SK-N-SH treated with all-trans-retinoic acid at 6 μM for 48 hours (cell line): Measurements from ENCODE around the gene ELAC1.

Source experiments
- ATAC-seq: fragments of 200-7000 bp; cut with Tn5 transposase; 3 replicates; pipeline ENCODE4 v1.9.1; 2020; ENCODE audit warnings: mild to moderate bottlenecking, moderate library complexity
- ARNTL ChIP-seq: fragments of 450-650 bp; formaldehyde crosslinking; IDR thresholded peaks from 2 replicates; pipeline ENCODE4 v1.5.0; 2020; ENCODE audit warnings: low read depth, mild to moderate bottlenecking, moderate library complexity, borderline replicate concordance
- CSDC2 ChIP-seq: fragments of 250-450 bp; sonication (Bioruptor Pico); IDR thresholded peaks from 2 replicates; pipeline ENCODE4 v1.5.0; 2020; ENCODE audit warnings: mild to moderate bottlenecking, moderate library complexity
- GLIS3 ChIP-seq: fragments of 250-450 bp; sonication (Bioruptor Pico); IDR thresholded peaks from 2 replicates; pipeline ENCODE4 v1.5.0; 2020; ENCODE audit warnings: mild to moderate bottlenecking, moderate library complexity
- OSR1 ChIP-seq: fragments of 250-450 bp; sonication (Bioruptor Pico); IDR thresholded peaks from 2 replicates; pipeline ENCODE4 v1.8.0; 2022; ENCODE audit warnings: moderate library complexity, mild to moderate bottlenecking, inconsistent platforms
- PATZ1 ChIP-seq: fragments of 250-450 bp; sonication (Bioruptor Pico); IDR thresholded peaks from 2 replicates; pipeline ENCODE4 v1.8.0; 2020; ENCODE audit warnings: mild to moderate bottlenecking, moderate library complexity, borderline replicate concordance
- POU6F1 ChIP-seq: fragments of 250-450 bp; sonication (Bioruptor Pico); IDR thresholded peaks from 2 replicates; pipeline ENCODE4 v1.8.0; 2021; ENCODE audit warnings: low read depth, mild to moderate bottlenecking, moderate library complexity, borderline replicate concordance
- PPARA ChIP-seq: fragments of 250-450 bp; sonication (Bioruptor Pico); IDR thresholded peaks from 2 replicates; pipeline ENCODE4 v1.5.0; 2020; ENCODE audit warnings: mild to moderate bottlenecking, borderline replicate concordance
- RARB ChIP-seq: fragments of 250-450 bp; sonication (Bioruptor Pico); IDR thresholded peaks from 2 replicates; pipeline ENCODE4 v1.8.0; 2021; ENCODE audit warnings: mild to moderate bottlenecking, moderate library complexity
- SNAI2 ChIP-seq: fragments of 250-450 bp; sonication (Bioruptor Pico); IDR thresholded peaks from 2 replicates; pipeline ENCODE4 v1.5.0; 2020; ENCODE audit warnings: mild to moderate bottlenecking, moderate library complexity
- TCF4 ChIP-seq: fragments of 250-450 bp; sonication (Bioruptor Pico); IDR thresholded peaks from 2 replicates; pipeline ENCODE4 v1.8.0; 2021; ENCODE audit warnings: mild to moderate bottlenecking, moderate library complexity, borderline replicate concordance
- TOX ChIP-seq: fragments of 250-450 bp; sonication (Bioruptor Pico); IDR thresholded peaks from 2 replicates; pipeline ENCODE4 v1.8.0; 2021; ENCODE audit warnings: mild to moderate bottlenecking, moderate library complexity, borderline replicate concordance
- TSHZ2 ChIP-seq: fragments of 250-450 bp; sonication (Bioruptor Pico); IDR thresholded peaks from 2 replicates; pipeline ENCODE4 v1.5.0; 2020; ENCODE audit warnings: mild to moderate bottlenecking, moderate library complexity
- ZC3H10 ChIP-seq: fragments of 250-450 bp; sonication (Bioruptor Pico); IDR thresholded peaks from 2 replicates; pipeline ENCODE4 v1.5.1; 2021; ENCODE audit warnings: mild to moderate bottlenecking, moderate library complexity
- ZFP3 ChIP-seq: fragments of 250-450 bp; sonication (Bioruptor Pico); IDR thresholded peaks from 2 replicates; pipeline ENCODE4 v1.5.0; 2020; ENCODE audit warnings: mild to moderate bottlenecking, moderate library complexity
- ZFP30 ChIP-seq: fragments of 450-650 bp; formaldehyde crosslinking; IDR thresholded peaks from 2 replicates; pipeline ENCODE4 v1.5.0; 2022; ENCODE audit warnings: mild to moderate bottlenecking, moderate library complexity
- ZNF565 ChIP-seq: fragments of 450-650 bp; formaldehyde crosslinking; conservative IDR thresholded peaks from 2 replicates; pipeline ENCODE4 v1.5.0; 2020; ENCODE audit warnings: low read depth, mild to moderate bottlenecking, moderate library complexity
- ZNF70 ChIP-seq: fragments of 450-650 bp; formaldehyde crosslinking; IDR thresholded peaks from 2 replicates; pipeline ENCODE4 v1.5.0; 2020; ENCODE audit warnings: mild to moderate bottlenecking, moderate library complexity
- TF ChIP-seq, protein P1 (sequence below): fragments of 250-450 bp; sonication (Bioruptor Pico); IDR thresholded peaks from 2 replicates; pipeline ENCODE4 v1.5.1; 2020; ENCODE audit warnings: low read depth, mild to moderate bottlenecking, moderate library complexity
- TF ChIP-seq, protein P2 (sequence below): fragments of 250-450 bp; sonication (Bioruptor Pico); IDR thresholded peaks from 2 replicates; pipeline ENCODE4 v1.5.1; 2021; ENCODE audit warnings: mild to moderate bottlenecking, moderate library complexity

ELAC1 gene

DNA sequence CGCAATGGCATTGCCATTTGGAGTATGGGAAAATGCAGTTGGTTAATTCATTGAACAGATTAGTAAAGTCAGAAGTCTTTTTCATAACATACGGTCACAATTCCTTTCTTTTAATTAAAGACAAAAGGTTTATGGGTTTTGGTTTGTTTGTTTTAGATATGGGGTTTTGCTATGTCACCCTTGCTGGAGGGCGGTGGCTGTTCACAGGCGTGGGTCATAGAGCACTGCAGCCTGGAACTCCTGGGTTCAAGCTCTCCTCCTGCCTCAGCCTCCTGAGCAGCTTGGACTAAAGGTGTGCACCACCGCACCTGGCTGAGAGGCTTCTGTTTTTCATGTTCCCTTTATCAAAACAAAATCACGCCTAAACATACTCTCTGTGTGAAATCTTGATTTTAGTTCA lies 18.7 kb upstream of the ELAC1 start (continued):
- TF ChIP-seq POU6F1 (CRISPR knock-in tag) (no peak), PATZ1 (CRISPR knock-in tag) (no peak), OSR1 (CRISPR knock-in tag) (no peak), RARB (CRISPR knock-in tag) (no peak), ZNF565 (no peak), TOX (no peak), ZFP3 (CRISPR knock-in tag) (no peak), ZFP30 (no peak), ARNTL (CRISPR knock-in tag) (no peak)
- TF ChIP-seq, protein P1, sequence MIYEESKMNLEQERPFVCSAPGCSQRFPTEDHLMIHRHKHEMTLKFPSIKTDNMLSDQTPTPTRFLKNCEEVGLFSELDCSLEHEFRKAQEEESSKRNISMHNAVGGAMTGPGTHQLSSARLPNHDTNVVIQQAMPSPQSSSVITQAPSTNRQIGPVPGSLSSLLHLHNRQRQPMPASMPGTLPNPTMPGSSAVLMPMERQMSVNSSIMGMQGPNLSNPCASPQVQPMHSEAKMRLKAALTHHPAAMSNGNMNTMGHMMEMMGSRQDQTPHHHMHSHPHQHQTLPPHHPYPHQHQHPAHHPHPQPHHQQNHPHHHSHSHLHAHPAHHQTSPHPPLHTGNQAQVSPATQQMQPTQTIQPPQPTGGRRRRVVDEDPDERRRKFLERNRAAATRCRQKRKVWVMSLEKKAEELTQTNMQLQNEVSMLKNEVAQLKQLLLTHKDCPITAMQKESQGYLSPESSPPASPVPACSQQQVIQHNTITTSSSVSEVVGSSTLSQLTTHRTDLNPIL (CRISPR knock-in tag), result no peak
- TF ChIP-seq, all 23 proteins: peak for 0

DNA sequence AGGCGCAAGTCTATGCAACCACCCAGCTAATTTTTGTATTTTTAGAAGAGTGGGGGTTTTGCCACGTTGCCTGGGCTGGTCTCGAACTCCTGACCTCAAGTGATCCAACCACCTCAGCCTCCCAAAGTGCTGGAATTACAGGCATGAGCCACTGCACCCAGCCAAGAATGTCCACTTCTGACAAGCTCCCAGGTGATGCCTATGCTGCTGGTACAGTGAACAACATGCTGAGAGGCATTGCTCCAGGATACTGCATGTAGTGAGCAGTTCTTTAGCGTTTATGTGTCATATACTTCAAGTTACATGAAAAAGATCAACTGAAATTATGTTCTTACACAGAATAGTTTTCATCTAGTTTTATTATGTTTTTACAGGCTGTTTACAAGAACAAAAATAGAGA lies 17.2 kb upstream of the ELAC1 start:
- TF ChIP-seq ZC3H10 (CRISPR knock-in tag), result no peak
- no peak for TF ChIP-seq ZFP3 (CRISPR knock-in tag)
- TF ChIP-seq POU6F1 (CRISPR knock-in tag), result no peak
- no peak for TF ChIP-seq TCF4
- TF ChIP-seq TSHZ2 (CRISPR knock-in tag), result no peak
- no peak for TF ChIP-seq PPARA
- TF ChIP-seq, protein P1 (CRISPR knock-in tag), result no peak
- TF ChIP-seq SNAI2, result no peak
- TF ChIP-seq PATZ1 (CRISPR knock-in tag), result no peak
- no peak for TF ChIP-seq CSDC2 (CRISPR knock-in tag)

GRCh38 chr18:50953822-50954221 lies 14.0 kb upstream of the ELAC1 start:
- ATAC-seq, result no peak
- TF ChIP-seq CSDC2 (CRISPR knock-in tag), result no peak
- no peak for TF ChIP-seq OSR1 (CRISPR knock-in tag)
- no peak for TF ChIP-seq ZFP30
- TF ChIP-seq TSHZ2 (CRISPR knock-in tag), result no peak
- TF ChIP-seq SNAI2, result no peak
- no peak for TF ChIP-seq GLIS3 (CRISPR knock-in tag)
- no peak for TF ChIP-seq ZNF70
- TF ChIP-seq, protein P2, sequence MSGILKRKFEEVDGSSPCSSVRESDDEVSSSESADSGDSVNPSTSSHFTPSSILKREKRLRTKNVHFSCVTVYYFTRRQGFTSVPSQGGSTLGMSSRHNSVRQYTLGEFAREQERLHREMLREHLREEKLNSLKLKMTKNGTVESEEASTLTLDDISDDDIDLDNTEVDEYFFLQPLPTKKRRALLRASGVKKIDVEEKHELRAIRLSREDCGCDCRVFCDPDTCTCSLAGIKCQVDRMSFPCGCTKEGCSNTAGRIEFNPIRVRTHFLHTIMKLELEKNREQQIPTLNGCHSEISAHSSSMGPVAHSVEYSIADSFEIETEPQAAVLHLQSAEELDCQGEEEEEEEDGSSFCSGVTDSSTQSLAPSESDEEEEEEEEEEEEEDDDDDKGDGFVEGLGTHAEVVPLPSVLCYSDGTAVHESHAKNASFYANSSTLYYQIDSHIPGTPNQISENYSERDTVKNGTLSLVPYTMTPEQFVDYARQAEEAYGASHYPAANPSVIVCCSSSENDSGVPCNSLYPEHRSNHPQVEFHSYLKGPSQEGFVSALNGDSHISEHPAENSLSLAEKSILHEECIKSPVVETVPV, result no peak

More for the DNA sequence above, 17.2 kb upstream of the ELAC1 start:
- no peak for ATAC-seq
